ENCODE results near the gene MTURN. TPM values are rescaled to one million over a fixed set of nuclear protein-coding genes. Genes with fewer than 3 reads are reported as not detected.

MTURN gene
- total RNA-seq, 1 donor from 2014 or later = 20.1 TPM

DNA sequence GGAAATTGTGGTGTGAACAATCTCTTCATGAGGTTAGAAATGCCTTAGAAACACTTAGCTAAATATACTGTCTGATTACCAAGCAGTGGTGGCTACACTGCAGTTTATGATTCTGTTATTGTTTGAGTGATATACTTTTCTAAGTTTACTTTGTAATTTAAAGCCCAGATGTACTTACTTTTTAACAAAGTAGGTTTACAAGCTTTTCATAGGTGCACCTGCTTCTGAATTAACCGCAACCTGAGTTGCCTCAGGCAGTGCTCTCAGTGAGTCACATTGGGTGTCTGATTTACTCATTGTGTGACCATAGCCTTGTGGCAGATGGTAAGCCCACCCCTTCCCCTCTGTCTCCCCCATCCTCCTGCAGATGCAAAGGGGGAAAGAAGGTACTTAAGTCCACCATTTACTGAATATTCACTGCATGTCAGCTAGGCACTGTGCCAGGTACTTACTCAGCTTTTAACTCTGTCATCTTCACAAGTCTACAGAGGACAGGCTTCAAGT lies 9.0 kb downstream of the MTURN start:
- H3K4me3 Mint-ChIP-seq (ENCODE audit: low read depth) = no peak overlapping the region
- no peak overlapping the region for H3K27ac Mint-ChIP-seq
- no peaks in the 10 kb centered on the region for H3K9me3 Mint-ChIP-seq (ENCODE audit: low read depth)
- DNase-seq (ENCODE audit: low spot score, unreplicated experiment) = no peak
- peaks cover 10% of the 10 kb centered on the region for H3K4me1 Mint-ChIP-seq (ENCODE audit: low read depth)
- TF ChIP-seq, protein P1, sequence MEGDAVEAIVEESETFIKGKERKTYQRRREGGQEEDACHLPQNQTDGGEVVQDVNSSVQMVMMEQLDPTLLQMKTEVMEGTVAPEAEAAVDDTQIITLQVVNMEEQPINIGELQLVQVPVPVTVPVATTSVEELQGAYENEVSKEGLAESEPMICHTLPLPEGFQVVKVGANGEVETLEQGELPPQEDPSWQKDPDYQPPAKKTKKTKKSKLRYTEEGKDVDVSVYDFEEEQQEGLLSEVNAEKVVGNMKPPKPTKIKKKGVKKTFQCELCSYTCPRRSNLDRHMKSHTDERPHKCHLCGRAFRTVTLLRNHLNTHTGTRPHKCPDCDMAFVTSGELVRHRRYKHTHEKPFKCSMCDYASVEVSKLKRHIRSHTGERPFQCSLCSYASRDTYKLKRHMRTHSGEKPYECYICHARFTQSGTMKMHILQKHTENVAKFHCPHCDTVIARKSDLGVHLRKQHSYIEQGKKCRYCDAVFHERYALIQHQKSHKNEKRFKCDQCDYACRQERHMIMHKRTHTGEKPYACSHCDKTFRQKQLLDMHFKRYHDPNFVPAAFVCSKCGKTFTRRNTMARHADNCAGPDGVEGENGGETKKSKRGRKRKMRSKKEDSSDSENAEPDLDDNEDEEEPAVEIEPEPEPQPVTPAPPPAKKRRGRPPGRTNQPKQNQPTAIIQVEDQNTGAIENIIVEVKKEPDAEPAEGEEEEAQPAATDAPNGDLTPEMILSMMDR (IDR thresholded peaks at IDR 0.05; ENCODE audit: unreplicated experiment) = no peak
- H3K27me3 Mint-ChIP-seq = no peaks in the 10 kb centered on the region
- H3K36me3 Mint-ChIP-seq (ENCODE audit: insufficient read depth) = no peaks in the 10 kb centered on the region

DNA sequence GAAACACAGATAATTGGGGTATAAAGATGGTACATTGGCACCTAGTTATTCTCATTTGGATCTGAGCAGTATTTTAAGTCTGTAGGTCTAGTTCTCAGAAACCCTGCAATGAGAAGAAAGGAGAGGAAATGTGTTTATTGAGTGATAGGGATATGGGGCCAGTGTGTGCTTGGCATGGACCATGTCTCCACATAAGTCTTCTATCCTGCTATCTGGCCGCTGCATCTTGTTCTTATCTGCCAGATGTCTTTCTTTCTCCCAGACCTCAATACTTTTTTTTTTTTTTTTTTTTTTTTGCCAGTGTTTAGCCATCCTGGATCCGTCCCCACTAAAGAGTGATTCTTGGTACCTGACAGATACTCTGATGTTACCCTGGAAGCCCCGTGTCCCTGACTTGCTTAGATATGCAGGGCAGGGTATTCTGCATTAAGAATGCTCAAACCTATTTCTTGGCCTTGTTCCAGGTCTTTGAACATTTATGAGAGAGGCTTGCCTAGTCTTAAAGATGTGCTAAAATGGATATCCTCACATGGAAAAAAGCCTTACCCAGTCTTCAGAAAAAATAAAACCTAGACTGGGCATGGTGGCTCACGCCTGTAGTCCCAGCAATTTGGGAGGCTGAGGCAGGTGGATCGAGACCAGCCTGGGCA lies 10.0 kb downstream of the MTURN start:
- Mint-ChIP-seq H3K4me1 (ENCODE audit: low read depth) (peaks cover 16% of the 10 kb centered on the region), H3K36me3 (ENCODE audit: insufficient read depth) (peaks cover 4% of the 10 kb centered on the region), H3K27me3 (no peaks in the 10 kb centered on the region), H3K9me3 (ENCODE audit: low read depth) (no peaks in the 10 kb centered on the region), H3K4me3 (ENCODE audit: low read depth) (no peak overlapping the region), H3K27ac (no peak overlapping the region)
- TF ChIP-seq, protein P1 (IDR thresholded peaks at IDR 0.05; ENCODE audit: unreplicated experiment) = no peak
- no peak for DNase-seq (ENCODE audit: low spot score, unreplicated experiment)

DNA sequence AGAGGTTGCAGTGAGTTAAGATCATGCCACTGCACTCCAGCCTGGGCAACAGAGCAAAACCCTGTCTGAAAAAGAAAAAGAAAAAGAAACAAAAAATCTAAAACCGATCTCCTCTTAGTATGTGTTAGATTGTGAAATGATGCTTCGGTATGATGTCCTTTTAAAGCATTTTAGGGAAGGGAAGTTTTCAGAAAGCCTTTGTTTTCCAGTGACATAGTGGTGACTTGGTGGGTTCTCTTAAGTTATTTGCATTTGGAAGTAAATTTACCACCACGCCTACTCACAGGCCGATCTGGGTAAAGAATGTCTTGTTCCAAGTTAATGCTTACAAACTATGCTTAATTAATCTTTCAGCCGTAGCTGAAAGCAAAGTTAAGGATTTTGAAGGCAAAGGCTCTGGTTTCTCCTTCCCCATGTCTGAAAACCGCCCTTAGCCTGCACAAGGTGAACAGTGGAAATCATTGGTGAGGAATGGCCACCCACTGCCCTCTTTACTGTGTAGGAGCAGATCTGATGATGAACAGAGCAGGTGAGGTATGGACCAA lies 10.7 kb downstream of the MTURN start:
- TF ChIP-seq, protein P1 (IDR thresholded peaks at IDR 0.05; ENCODE audit: unreplicated experiment) = no peak
- Mint-ChIP-seq H3K4me3 (ENCODE audit: low read depth) (no peak overlapping the region), H3K27me3 (no peaks in the 10 kb centered on the region), H3K4me1 (ENCODE audit: low read depth) (peaks cover 18% of the 10 kb centered on the region), H3K9me3 (ENCODE audit: low read depth) (no peaks in the 10 kb centered on the region), H3K36me3 (ENCODE audit: insufficient read depth) (peaks cover 6% of the 10 kb centered on the region), H3K27ac (no peak overlapping the region)
- no peak for DNase-seq (ENCODE audit: low spot score, unreplicated experiment)

DNA sequence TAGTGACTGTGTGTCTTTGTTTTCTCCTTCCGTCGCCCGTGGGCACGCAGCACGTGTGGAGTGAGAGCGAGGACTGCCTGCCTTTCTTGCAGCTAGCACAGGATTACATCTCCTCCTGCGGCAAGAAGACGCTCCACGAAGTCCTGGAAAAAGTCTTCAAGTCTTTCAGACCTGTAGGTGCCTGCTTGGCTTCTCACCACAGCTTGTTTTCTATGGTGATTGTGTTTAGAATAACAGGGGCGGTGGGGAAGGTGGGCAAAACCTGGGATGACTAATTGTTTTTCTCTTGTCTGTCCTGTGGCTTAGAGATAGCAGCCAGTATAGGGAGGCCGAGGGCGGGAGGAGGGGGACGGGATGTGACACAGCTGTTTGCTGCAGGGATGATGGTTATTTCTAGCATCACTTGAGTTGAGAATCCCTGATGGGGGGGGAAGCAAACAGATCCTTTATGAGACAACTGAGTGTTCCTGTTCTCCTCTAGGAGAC lies 11.4 kb downstream of the MTURN start:
- peaks cover 8% of the 10 kb centered on the region for H3K36me3 Mint-ChIP-seq (ENCODE audit: insufficient read depth)
- H3K9me3 Mint-ChIP-seq (ENCODE audit: low read depth) = no peaks in the 10 kb centered on the region
- no peak overlapping the region for H3K27ac Mint-ChIP-seq
- peaks cover 18% of the 10 kb centered on the region for H3K4me1 Mint-ChIP-seq (ENCODE audit: low read depth)
- no peak for DNase-seq (ENCODE audit: low spot score, unreplicated experiment)
- TF ChIP-seq, protein P1 (IDR thresholded peaks at IDR 0.05; ENCODE audit: unreplicated experiment) = no peak
- H3K4me3 Mint-ChIP-seq (ENCODE audit: low read depth) = no peak overlapping the region
- no peaks in the 10 kb centered on the region for H3K27me3 Mint-ChIP-seq

DNA sequence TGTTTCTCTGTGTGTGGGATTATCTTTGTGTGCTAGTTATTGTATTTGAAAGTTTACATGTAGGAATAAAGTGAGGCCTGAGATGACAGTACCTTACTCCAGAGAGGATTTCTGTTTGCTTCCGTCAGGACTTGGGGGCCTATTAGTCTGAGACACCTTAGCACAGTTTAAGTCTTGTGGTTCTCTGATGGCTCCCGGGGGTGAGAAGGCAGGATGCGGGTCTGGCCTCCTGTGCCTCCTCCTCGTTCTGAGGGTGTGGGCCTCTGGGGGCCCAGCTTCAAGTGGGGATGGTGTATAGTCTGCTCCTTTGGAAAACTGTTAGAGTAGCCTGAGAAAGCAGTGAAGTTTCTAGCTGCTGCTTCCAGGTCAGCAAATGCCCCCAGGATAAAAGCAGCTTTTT lies 12.4 kb downstream of the MTURN start:
- H3K27ac Mint-ChIP-seq = no peak overlapping the region
- no peak for DNase-seq (ENCODE audit: low spot score, unreplicated experiment)
- H3K4me1 Mint-ChIP-seq (ENCODE audit: low read depth) = peaks cover 17% of the 10 kb centered on the region
- peaks cover 9% of the 10 kb centered on the region for H3K36me3 Mint-ChIP-seq (ENCODE audit: insufficient read depth)
- no peaks in the 10 kb centered on the region for H3K27me3 Mint-ChIP-seq
- H3K9me3 Mint-ChIP-seq (ENCODE audit: low read depth) = no peaks in the 10 kb centered on the region
- H3K4me3 Mint-ChIP-seq (ENCODE audit: low read depth) = no peak overlapping the region
- TF ChIP-seq, protein P1 (IDR thresholded peaks at IDR 0.05; ENCODE audit: unreplicated experiment) = no peak

Measured in progenitor cell of endocrine pancreas (in vitro differentiated cells).